Endothelial cell (in vitro differentiated cells): ENCODE results near the gene USP36. TPM values are rescaled to one million over a fixed set of nuclear protein-coding genes. Genes with fewer than 3 reads are reported as not detected.

Source experiments
- DNase-seq: peaks from one replicate; pipeline ENCODE4 v3.0.0; 2021; ENCODE audit warnings: low spot score
- H3K27ac Mint-ChIP-seq: one replicate; pipeline ENCODE4 v1.8.0; 2021; ENCODE audit warnings: mixed read lengths, inconsistent platforms; ENCODE audit not compliant: unreplicated experiment
- H3K27me3 Mint-ChIP-seq: one replicate; pipeline ENCODE4 v1.8.0; 2021; ENCODE audit warnings: mild to moderate bottlenecking, moderate library complexity, mixed read lengths, inconsistent platforms; ENCODE audit not compliant: unreplicated experiment
- H3K36me3 Mint-ChIP-seq: one replicate; pipeline ENCODE4 v1.8.0; 2021; ENCODE audit warnings: mild to moderate bottlenecking, low read depth, mixed read lengths, inconsistent platforms; ENCODE audit not compliant: unreplicated experiment
- H3K4me1 Mint-ChIP-seq: one replicate; pipeline ENCODE4 v1.8.0; 2021; ENCODE audit warnings: mild to moderate bottlenecking, mixed read lengths, inconsistent platforms; ENCODE audit not compliant: unreplicated experiment
- H3K4me3 Mint-ChIP-seq: one replicate; pipeline ENCODE4 v1.8.0; 2021; ENCODE audit warnings: mild to moderate bottlenecking, mixed read lengths, inconsistent platforms; ENCODE audit not compliant: unreplicated experiment
- H3K9me3 Mint-ChIP-seq: one replicate; pipeline ENCODE4 v1.8.0; 2021; ENCODE audit warnings: mixed read lengths, inconsistent platforms; ENCODE audit not compliant: unreplicated experiment
- CTCF ChIP-seq: fragments of 200-600 bp; sonication (generic); IDR thresholded peaks from one replicate; pipeline ENCODE4 v1.5.0; 2021; ENCODE audit warnings: antibody characterized with exemption; ENCODE audit not compliant: unreplicated experiment
- total RNA-seq: library from RNA; stranded (reverse); fragmentation: NEBNext Ultra II Directional; extraction: Animal tissue kit (Norgen Biotek cat#: 25700); gene quantifications from one replicate; pipeline ENCODE4 v1.2.1, GENCODE V29; 2021; ENCODE audit not compliant: unreplicated experiment

USP36 gene
- total RNA-seq, 1 donor from 2014 or later: 56.7 TPM

- no peaks in the 10 kb centered on the region for H3K36me3 Mint-ChIP-seq
- DNase-seq: no peak
- peaks cover 20% of the 10 kb centered on the region for H3K4me1 Mint-ChIP-seq
- no peak for TF ChIP-seq CTCF
- H3K9me3 Mint-ChIP-seq: no peaks in the 10 kb centered on the region
- no peak overlapping the region for H3K27ac Mint-ChIP-seq
- no peaks in the 10 kb centered on the region for H3K27me3 Mint-ChIP-seq
- H3K4me3 Mint-ChIP-seq: no peak overlapping the region
Measured at GRCh38 chr17:78855561-78856165, 15.0 kb upstream of the USP36 start.

- peaks cover 20% of the 10 kb centered on the region for H3K4me1 Mint-ChIP-seq
- no peak overlapping the region for H3K4me3 Mint-ChIP-seq
- no peaks in the 10 kb centered on the region for H3K27me3 Mint-ChIP-seq
- H3K27ac Mint-ChIP-seq: no peak overlapping the region
- no peak for DNase-seq
- no peak for TF ChIP-seq CTCF
- H3K9me3 Mint-ChIP-seq: no peaks in the 10 kb centered on the region
- H3K36me3 Mint-ChIP-seq: no peaks in the 10 kb centered on the region
Measured at GRCh38 chr17:78854508-78854907, 13.9 kb upstream of the USP36 start.

GRCh38 chr17:78853926-78854394, 13.3 kb upstream of the USP36 start:
- Mint-ChIP-seq H3K9me3 (no peaks in the 10 kb centered on the region), H3K27me3 (no peaks in the 10 kb centered on the region), H3K27ac (no peak overlapping the region), H3K36me3 (no peaks in the 10 kb centered on the region), H3K4me1 (peaks cover 20% of the 10 kb centered on the region), H3K4me3 (no peak overlapping the region)
- no peak for DNase-seq
- TF ChIP-seq CTCF: no peak

- Mint-ChIP-seq H3K4me3 (no peak overlapping the region), H3K27me3 (no peaks in the 10 kb centered on the region), H3K27ac (no peak overlapping the region), H3K4me1 (peaks cover 20% of the 10 kb centered on the region), H3K9me3 (no peaks in the 10 kb centered on the region), H3K36me3 (no peaks in the 10 kb centered on the region)
- TF ChIP-seq CTCF: no peak
- DNase-seq: peak; percentile 35
Measured at GRCh38 chr17:78852709-78853121, 12.1 kb upstream of the USP36 start.

- Mint-ChIP-seq H3K9me3 (no peaks in the 10 kb centered on the region), H3K4me3 (no peak overlapping the region), H3K4me1 (peaks cover 12% of the 10 kb centered on the region), H3K27ac (no peak overlapping the region), H3K36me3 (no peaks in the 10 kb centered on the region), H3K27me3 (no peaks in the 10 kb centered on the region)
- no peak for DNase-seq
- TF ChIP-seq CTCF: no peak
Measured at GRCh38 chr17:78849026-78849425, 8.4 kb upstream of the USP36 start.
